Tibial nerve (tissue), 3 donors: ENCODE measurements around the gene PTGFRN.

Experiments
- CTCF ChIP-seq, 5 experiments: fragments of 200-600 bp in 3 of 5; fragments of 450-650 bp in 2 of 5; sonication (generic) in 3 of 5; IDR thresholded peaks; one replicate each; pipeline ENCODE4 v1.5.1; 2016 to 2019; ENCODE audit warnings: antibody characterized with exemption in 5 of 5, mild to moderate bottlenecking in 3 of 5, moderate library complexity in 2 of 5
- POLR2A ChIP-seq, 2 donors: fragments of 450-650 bp; IDR thresholded peaks; one replicate each; pipeline ENCODE4 v1.6.1; 2017; ENCODE audit warnings: antibody characterized with exemption in 2 of 2, mild to moderate bottlenecking in 2 of 2, moderate library complexity in 2 of 2

- TF ChIP-seq POLR2A (IDR thresholded peaks at IDR 0.05) (no peak), CTCF (IDR thresholded peaks at IDR 0.05) (no peak)
Observed at GRCh38 chr1:116927049-116927798, 17.5 kb downstream of the PTGFRN start.
